ENCODE results near the gene ARPC1A. TPM values are rescaled to one million over a fixed set of nuclear protein-coding genes. Genes with fewer than 3 reads are reported as not detected.

The ARPC1A gene
- total RNA-seq, 2 donors from 2014 or later, result 76.3 to 99.5 TPM

DNA sequence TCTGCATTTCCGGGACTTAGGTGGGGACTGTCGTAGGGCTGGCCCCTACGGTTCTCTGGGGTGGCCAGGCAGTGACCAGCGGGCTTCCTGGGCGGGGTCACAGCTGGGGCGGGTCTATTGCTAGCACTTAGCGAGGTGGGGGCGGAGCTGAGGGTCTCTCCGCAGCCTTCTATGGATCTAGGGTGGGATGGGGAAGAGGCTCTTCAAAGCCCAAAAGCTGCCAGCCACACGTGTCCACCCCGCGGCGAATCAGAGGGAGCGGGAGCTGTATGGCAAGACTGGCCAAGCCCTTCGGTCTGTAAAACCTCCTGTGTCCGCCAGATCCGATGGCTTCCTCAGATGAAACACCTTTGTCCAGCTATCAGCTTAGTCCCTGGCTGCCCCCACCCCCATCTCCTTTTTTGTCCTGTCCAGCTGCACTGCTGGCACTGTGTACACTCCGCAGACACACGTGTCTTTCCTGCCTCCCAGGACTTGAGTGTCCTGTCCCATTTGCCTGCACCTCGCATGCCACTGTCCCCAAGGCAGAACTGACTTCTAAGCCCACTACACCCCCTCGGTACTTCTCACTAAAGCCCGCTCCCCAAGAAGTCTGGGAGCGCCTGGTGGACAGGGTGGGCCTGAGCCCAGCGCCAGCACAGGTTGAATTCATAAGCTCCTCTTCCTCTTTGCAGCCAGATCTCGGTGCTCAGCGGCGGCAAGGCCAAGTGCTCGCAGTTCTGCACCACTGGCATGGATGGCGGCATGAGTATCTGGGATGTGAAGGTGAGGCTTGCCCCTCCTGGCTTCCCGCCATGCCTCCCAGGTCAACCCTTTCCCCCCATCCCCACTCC lies 67.9 kb downstream of the ARPC1A start:
- H3K9me3 ChIP-seq, result no peaks in the 10 kb centered on the region
- no peaks in the 10 kb centered on the region for H3K27me3 ChIP-seq (replicated peaks; ENCODE audit: insufficient read depth)
- ATAC-seq (ENCODE audit: insufficient number of reproducible peaks, low FRiP score, low read depth) (no peak), DNase-seq (ENCODE audit: low spot score) (no peak)
- H3K4me1 ChIP-seq (ENCODE audit: control insufficient read depth in 1 of 2, low read depth in 2 of 2), result peaks cover 9 to 18% of the 10 kb centered on the region in 2 donors
- peak overlapping the region; percentile 75 for H3K4me3 ChIP-seq
- H3K27ac ChIP-seq, result peak overlapping the region; percentile 56 to 65
- TF ChIP-seq, protein P1, sequence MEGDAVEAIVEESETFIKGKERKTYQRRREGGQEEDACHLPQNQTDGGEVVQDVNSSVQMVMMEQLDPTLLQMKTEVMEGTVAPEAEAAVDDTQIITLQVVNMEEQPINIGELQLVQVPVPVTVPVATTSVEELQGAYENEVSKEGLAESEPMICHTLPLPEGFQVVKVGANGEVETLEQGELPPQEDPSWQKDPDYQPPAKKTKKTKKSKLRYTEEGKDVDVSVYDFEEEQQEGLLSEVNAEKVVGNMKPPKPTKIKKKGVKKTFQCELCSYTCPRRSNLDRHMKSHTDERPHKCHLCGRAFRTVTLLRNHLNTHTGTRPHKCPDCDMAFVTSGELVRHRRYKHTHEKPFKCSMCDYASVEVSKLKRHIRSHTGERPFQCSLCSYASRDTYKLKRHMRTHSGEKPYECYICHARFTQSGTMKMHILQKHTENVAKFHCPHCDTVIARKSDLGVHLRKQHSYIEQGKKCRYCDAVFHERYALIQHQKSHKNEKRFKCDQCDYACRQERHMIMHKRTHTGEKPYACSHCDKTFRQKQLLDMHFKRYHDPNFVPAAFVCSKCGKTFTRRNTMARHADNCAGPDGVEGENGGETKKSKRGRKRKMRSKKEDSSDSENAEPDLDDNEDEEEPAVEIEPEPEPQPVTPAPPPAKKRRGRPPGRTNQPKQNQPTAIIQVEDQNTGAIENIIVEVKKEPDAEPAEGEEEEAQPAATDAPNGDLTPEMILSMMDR (IDR thresholded peaks at IDR 0.05), result no peak
- peaks cover 57% of the 10 kb centered on the region for H3K36me3 ChIP-seq

DNA sequence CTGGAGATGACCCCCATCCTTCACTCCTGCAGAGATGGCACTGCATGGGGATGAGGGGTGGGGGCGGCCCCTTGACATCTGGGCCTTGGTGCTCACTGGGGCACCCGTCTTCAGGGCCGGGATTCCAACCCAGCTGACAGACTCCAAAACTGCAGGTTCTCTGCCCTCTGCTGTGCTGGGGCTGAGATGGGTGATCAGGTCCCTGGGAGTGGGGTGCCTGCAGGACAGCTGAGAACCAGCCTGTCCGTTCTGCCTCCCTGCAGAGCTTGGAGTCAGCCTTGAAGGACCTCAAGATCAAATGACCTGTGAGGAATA lies 68.4 kb downstream of the ARPC1A start:
- ATAC-seq (ENCODE audit: insufficient number of reproducible peaks, low FRiP score, low read depth), result no peak
- Histone ChIP-seq H3K9me3 (no peaks in the 10 kb centered on the region), H3K27me3 (replicated peaks; ENCODE audit: insufficient read depth) (no peaks in the 10 kb centered on the region), H3K27ac (no peak overlapping the region), H3K36me3 (peaks cover 54% of the 10 kb centered on the region), H3K4me3 (no peak overlapping the region), H3K4me1 (ENCODE audit: control insufficient read depth in 1 of 2, low read depth in 2 of 2) (peaks cover 9 to 18% of the 10 kb centered on the region in 2 donors)
- no peak for DNase-seq (ENCODE audit: low spot score)
- TF ChIP-seq, protein P1 (IDR thresholded peaks at IDR 0.05), result no peak

DNA sequence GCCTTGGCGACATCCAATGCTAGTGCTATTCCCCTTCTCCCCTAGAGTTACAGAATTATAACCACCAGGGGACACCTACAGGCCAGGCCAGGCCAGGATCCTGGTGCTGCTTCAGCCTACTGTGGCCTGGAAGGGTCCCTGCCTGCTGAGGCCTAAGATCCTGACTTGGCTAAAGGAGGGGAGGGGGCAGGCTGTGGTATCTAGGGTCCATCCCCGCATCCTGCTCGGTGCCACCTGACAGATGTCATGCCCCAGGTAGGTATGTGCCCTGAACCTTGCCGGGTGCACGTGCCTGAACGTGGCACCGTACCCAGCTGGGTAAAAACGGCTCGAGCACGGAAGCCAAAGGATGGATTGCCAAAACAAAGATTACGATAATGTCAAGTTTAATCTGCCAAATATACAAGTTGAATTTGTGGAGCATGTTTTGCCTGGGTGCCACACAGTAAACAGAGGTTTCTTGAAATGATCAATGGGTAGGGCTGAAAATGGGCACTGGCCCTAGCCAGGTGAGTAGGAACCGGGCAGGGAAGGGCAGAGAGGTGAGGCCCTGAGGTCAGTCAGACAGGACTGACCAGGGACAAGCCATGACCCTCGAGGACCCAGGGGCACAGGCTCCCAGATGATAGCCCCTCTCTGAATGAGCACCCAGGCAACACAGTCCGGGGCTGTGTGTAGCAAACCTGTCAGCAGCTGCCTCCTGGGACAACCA lies 70.1 kb downstream of the ARPC1A start:
- TF ChIP-seq, protein P1 (IDR thresholded peaks at IDR 0.05), result no peak
- Histone ChIP-seq H3K9me3 (no peaks in the 10 kb centered on the region), H3K4me3 (no peak overlapping the region), H3K4me1 (ENCODE audit: control insufficient read depth in 1 of 2, low read depth in 2 of 2) (peaks cover 9 to 18% of the 10 kb centered on the region in 2 donors), H3K27me3 (replicated peaks; ENCODE audit: insufficient read depth) (no peaks in the 10 kb centered on the region), H3K27ac (no peak overlapping the region), H3K36me3 (peaks cover 54% of the 10 kb centered on the region)
- ATAC-seq (ENCODE audit: insufficient number of reproducible peaks, low FRiP score, low read depth) (no peak), DNase-seq (ENCODE audit: low spot score) (no peak)

DNA sequence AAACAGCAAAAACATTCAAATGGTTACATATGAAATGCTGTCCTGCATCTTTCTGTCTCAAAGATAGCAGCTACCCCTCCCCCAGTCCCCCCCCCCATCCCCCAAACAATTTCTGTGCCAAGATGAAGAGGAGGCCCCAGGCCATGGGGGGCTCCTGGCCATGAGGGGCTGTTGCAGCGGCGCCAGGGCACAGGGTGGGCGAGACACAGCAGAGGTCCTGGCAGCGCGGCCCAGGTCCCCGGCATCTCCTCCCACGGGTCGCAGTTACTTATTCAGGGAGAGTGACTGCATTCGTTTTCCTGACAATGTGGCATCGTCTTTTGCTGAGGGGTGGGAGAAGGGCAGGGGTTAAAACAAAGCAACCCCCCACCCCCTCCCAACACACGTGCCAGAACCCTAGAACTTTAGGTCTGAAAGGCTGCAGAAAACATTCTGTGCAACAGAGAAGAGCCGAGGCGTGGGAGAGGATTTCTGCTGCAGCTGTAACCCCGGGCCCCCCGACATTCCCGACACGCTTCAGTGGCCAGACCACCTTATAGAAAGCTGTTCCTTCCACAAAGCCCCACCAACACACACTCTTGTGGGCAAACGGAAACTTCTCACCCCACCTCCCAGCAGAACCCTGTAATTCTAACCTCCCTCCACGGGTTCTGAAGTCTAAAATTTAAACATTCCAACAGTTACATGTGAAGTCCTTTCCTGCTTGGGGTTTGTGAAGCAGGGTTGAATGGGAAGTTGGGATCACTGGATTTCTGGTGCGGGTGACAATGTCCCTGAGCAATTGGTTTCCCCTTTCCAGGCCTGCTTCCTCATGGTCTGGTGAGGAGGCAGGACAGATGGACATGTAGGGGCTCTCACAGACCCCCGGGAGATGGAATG lies 71.0 kb downstream of the ARPC1A start:
- TF ChIP-seq, protein P1 (IDR thresholded peaks at IDR 0.05), result no peak
- no peak for DNase-seq (ENCODE audit: low spot score)
- no peak overlapping the region for H3K4me3 ChIP-seq
- H3K9me3 ChIP-seq, result no peaks in the 10 kb centered on the region
- peaks cover 9 to 18% of the 10 kb centered on the region in 2 donors for H3K4me1 ChIP-seq (ENCODE audit: control insufficient read depth in 1 of 2, low read depth in 2 of 2)
- ATAC-seq (ENCODE audit: insufficient number of reproducible peaks, low FRiP score, low read depth), result no peak
- H3K27me3 ChIP-seq (replicated peaks; ENCODE audit: insufficient read depth), result no peaks in the 10 kb centered on the region
- no peak overlapping the region for H3K27ac ChIP-seq
- peaks cover 51% of the 10 kb centered on the region for H3K36me3 ChIP-seq
